DOHH2 (cell line): ENCODE measurements around the gene HCN3.

Source experiments
- H3F3A ChIP-seq: fragments of 200-600 bp; sonication (generic), shearing (Covaris generic); 2 replicates; pipeline ENCODE4 v1.6.0; 2016; ENCODE audit warnings: antibody characterized with exemption, mild to moderate bottlenecking; ENCODE audit not compliant: control insufficient read depth, insufficient read depth
- H3K27ac ChIP-seq: fragments of 200-600 bp; sonication (generic); 2 replicates; pipeline ENCODE4 v1.5.1; 2014; ENCODE audit warnings: low read depth, mild to moderate bottlenecking, low read length, moderate library complexity
- H3K27me3 ChIP-seq: fragments of 200-600 bp; sonication (generic); 2 replicates; pipeline ENCODE4 v1.6.1; 2014; ENCODE audit warnings: mild to moderate bottlenecking, low read length, mixed read lengths; ENCODE audit not compliant: control insufficient read depth
- H3K36me3 ChIP-seq: fragments of 200-600 bp; sonication (generic); 2 replicates; pipeline ENCODE4 v1.6.1; 2014; ENCODE audit warnings: mild to moderate bottlenecking, low read length, moderate library complexity, mixed read lengths; ENCODE audit not compliant: control insufficient read depth
- H3K4me1 ChIP-seq: fragments of 200-600 bp; sonication (generic); 2 replicates; pipeline ENCODE4 v1.6.1; 2014; ENCODE audit warnings: mild to moderate bottlenecking, low read length, mixed read lengths; ENCODE audit not compliant: control insufficient read depth
- H3K4me2 ChIP-seq: fragments of 200-600 bp; sonication (generic); 2 replicates; pipeline ENCODE4 v1.6.0; 2014; ENCODE audit warnings: mild to moderate bottlenecking, low read length, moderate library complexity
- H3K4me3 ChIP-seq: fragments of 200-600 bp; sonication (generic); 2 replicates; pipeline ENCODE4 v1.5.1; 2014; ENCODE audit warnings: mild to moderate bottlenecking, low read length, mixed read lengths
- H3K79me2 ChIP-seq: fragments of 200-600 bp; sonication (generic); 2 replicates; pipeline ENCODE4 v1.6.1; 2014; ENCODE audit warnings: mild to moderate bottlenecking, low read length, mixed read lengths; ENCODE audit not compliant: control insufficient read depth
- H3K9me2 ChIP-seq: fragments of 200-600 bp; sonication (generic); replicated peaks from 2 replicates; pipeline ENCODE4 v1.6.1; 2014; ENCODE audit warnings: mild to moderate bottlenecking, low read length, mixed read lengths; ENCODE audit not compliant: control insufficient read depth
- H3K9me3 ChIP-seq: fragments of 200-600 bp; sonication (generic); 2 replicates; pipeline ENCODE4 v1.6.1; 2014; ENCODE audit warnings: antibody characterized with exemption, low read length, mixed read lengths; ENCODE audit not compliant: control insufficient read depth, insufficient read depth
- H4K20me1 ChIP-seq: fragments of 200-600 bp; sonication (generic); 2 replicates; pipeline ENCODE4 v1.6.0; 2014; ENCODE audit warnings: low read depth, mild to moderate bottlenecking, antibody characterized with exemption, low read length, moderate library complexity; ENCODE audit not compliant: control insufficient read depth, insufficient read depth
- EZH2phosphoT487 ChIP-seq: fragments of 200-600 bp; sonication (generic); IDR thresholded peaks from 2 replicates; pipeline ENCODE4 v1.6.1; 2017; ENCODE audit warnings: borderline replicate concordance, mild to moderate bottlenecking, antibody characterized with exemption, low read length, moderate library complexity, mixed read lengths
- TF ChIP-seq, protein P1 (sequence below): fragments of 200-600 bp; sonication (generic); IDR thresholded peaks from one replicate; pipeline ENCODE4 v1.5.1; 2014; ENCODE audit warnings: antibody characterized with exemption, mild to moderate bottlenecking, low read depth, low read length; ENCODE audit not compliant: poor library complexity, severe bottlenecking

HCN3 gene

DNA sequence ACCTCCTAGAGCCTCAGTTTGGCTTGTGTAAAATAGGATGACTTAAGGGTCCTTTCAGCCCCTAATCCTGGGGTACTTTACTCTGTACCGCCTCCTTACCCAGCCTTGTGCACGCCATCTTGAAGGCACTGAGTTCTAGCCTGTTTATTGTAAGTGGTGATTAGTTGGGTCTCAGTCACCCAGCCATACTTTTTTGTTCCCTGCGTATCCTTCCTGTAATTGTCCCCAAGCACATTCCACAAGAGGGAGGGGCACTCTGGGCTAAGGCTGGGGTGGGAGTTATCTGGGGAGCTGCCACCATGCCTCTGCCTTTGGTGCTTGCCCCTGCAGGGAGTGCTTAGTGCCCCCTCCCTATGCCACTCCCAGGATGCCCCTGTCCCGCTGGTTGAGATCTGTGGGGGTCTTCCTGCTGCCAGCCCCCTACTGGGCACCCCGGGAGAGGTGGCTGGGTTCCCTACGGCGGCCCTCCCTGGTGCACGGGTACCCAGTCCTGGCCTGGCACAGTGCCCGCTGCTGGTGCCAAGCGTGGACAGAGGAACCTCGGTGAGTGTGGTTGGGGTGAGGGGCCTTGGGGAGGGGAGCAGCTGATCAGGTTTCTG, 32.3 kb downstream of the HCN3 start:
- peaks cover 56% of the 10 kb centered on the region for H3K36me3 ChIP-seq
- H3K27me3 ChIP-seq: no peaks in the 10 kb centered on the region
- no peaks in the 10 kb centered on the region for H3K9me3 ChIP-seq
- peaks cover 7% of the 10 kb centered on the region; the same call in 1 of the 2 replicates for H4K20me1 ChIP-seq
- peaks cover 6% of the 10 kb centered on the region for H3F3A ChIP-seq
- H3K4me2 ChIP-seq: peak overlapping the region; percentile 97
- peaks cover 54% of the 10 kb centered on the region for H3K79me2 ChIP-seq
- TF ChIP-seq EZH2phosphoT487: no peak
- TF ChIP-seq, protein P1, sequence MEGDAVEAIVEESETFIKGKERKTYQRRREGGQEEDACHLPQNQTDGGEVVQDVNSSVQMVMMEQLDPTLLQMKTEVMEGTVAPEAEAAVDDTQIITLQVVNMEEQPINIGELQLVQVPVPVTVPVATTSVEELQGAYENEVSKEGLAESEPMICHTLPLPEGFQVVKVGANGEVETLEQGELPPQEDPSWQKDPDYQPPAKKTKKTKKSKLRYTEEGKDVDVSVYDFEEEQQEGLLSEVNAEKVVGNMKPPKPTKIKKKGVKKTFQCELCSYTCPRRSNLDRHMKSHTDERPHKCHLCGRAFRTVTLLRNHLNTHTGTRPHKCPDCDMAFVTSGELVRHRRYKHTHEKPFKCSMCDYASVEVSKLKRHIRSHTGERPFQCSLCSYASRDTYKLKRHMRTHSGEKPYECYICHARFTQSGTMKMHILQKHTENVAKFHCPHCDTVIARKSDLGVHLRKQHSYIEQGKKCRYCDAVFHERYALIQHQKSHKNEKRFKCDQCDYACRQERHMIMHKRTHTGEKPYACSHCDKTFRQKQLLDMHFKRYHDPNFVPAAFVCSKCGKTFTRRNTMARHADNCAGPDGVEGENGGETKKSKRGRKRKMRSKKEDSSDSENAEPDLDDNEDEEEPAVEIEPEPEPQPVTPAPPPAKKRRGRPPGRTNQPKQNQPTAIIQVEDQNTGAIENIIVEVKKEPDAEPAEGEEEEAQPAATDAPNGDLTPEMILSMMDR: peak; percentile 35
- peak overlapping the region; percentile 98 for H3K27ac ChIP-seq
- H3K4me1 ChIP-seq: peaks cover 34% of the 10 kb centered on the region
- no peaks in the 10 kb centered on the region for H3K9me2 ChIP-seq
- H3K4me3 ChIP-seq: peak overlapping the region; percentile 91

DNA sequence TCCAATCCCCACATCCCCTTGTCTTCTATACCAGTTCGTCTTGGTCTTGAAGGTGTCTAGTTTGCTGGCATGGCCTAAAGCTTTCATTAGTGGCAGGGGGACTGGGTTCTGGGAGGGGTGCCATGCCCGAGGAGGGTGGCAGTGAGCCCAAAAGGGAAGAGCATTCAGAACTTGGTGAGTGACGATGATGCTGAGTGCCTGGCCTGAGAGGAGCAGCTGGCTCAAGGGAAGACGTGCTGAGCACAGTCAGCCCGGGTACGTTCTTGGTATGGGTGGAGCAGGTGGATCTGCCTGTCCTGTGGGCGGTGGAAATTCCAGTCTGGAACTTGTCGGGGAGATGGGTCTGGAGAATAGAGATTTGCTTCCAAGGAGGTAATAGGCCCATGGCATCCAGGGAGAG, 36.0 kb downstream of the HCN3 start:
- Histone ChIP-seq H3F3A (peaks cover 21% of the 10 kb centered on the region), H3K4me3 (no peak overlapping the region), H3K36me3 (peaks cover 81% of the 10 kb centered on the region), H3K27me3 (no peaks in the 10 kb centered on the region), H3K4me1 (peaks cover 24% of the 10 kb centered on the region), H3K9me2 (no peaks in the 10 kb centered on the region), H3K4me2 (no peak overlapping the region), H3K27ac (no peak overlapping the region), H4K20me1 (peaks cover 7% of the 10 kb centered on the region; the same call in 1 of the 2 replicates), H3K9me3 (no peaks in the 10 kb centered on the region), H3K79me2 (peaks cover 58% of the 10 kb centered on the region)
- TF ChIP-seq EZH2phosphoT487: no peak
- TF ChIP-seq, protein P1: no peak

DNA sequence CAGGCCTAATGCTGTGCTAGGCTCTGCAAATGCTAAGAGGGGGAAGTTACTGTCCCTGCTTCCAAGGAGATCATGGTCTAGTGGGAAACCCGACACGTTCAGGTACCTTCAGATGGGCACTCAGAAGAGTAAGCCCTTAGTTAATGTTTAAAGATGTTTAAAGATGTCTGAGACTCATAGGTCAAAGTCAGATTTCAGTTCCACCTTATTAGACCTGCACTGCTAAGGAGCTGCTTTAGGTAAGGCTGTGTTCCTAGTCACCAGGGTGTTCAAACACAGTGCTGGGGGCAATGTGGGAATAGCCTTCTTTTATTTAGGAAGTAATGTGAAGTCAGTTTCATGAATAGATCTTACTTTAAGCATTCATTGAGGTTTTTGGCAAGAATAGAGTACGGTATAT, 39.7 kb downstream of the HCN3 start:
- H3K4me3 ChIP-seq: no peak overlapping the region
- no peak for TF ChIP-seq EZH2phosphoT487
- TF ChIP-seq, protein P1: no peak
- peaks cover 7% of the 10 kb centered on the region; the same call in 1 of the 2 replicates for H4K20me1 ChIP-seq
- peaks cover 23% of the 10 kb centered on the region for H3K4me1 ChIP-seq
- H3K27ac ChIP-seq: no peak overlapping the region
- H3F3A ChIP-seq: peaks cover 38% of the 10 kb centered on the region
- H3K9me3 ChIP-seq: no peaks in the 10 kb centered on the region
- H3K79me2 ChIP-seq: peaks cover 25% of the 10 kb centered on the region
- H3K4me2 ChIP-seq: no peak overlapping the region
- no peaks in the 10 kb centered on the region for H3K9me2 ChIP-seq
- H3K27me3 ChIP-seq: no peaks in the 10 kb centered on the region
- peaks cover 74% of the 10 kb centered on the region for H3K36me3 ChIP-seq

DNA sequence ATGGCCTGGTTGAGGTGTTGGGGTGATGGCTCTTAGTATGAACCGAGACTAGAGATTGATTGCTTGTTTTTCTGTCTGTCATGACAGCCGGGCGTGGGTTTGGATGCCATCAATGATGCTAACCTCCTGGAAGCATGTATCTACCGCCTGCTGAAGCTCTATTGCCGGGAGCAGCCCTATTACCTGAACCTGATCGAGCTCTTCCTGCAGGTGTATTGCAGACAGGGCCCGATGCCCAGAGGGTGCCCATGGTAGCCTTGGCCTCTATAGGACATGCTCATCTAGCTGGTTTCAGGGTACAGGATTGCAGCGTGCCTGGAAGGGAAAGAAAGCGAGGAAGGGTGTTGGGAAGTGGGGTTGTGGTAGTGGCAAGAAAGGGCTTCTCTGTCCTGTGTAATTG, 40.8 kb downstream of the HCN3 start:
- Histone ChIP-seq H3K27ac (no peak overlapping the region), H3K4me1 (peaks cover 31% of the 10 kb centered on the region), H3K36me3 (peaks cover 62% of the 10 kb centered on the region)

More for the DNA sequence above, 40.8 kb downstream of the HCN3 start:
- H3K27me3 ChIP-seq: no peaks in the 10 kb centered on the region
- TF ChIP-seq, protein P1: no peak
- no peak for TF ChIP-seq EZH2phosphoT487
- no peaks in the 10 kb centered on the region for H3K9me3 ChIP-seq
- H3K79me2 ChIP-seq: peaks cover 14% of the 10 kb centered on the region
- H3F3A ChIP-seq: peaks cover 38% of the 10 kb centered on the region
- H3K4me2 ChIP-seq: no peak overlapping the region
- H4K20me1 ChIP-seq: 0 out of 2 replicates have a peak, but pooled peaks cover 4% of the 10 kb centered on the region
- H3K9me2 ChIP-seq: no peaks in the 10 kb centered on the region
- H3K4me3 ChIP-seq: no peak overlapping the region
